ENCODE data around the gene NAALADL2. TPM values are rescaled to one million over a fixed set of nuclear protein-coding genes. Genes with fewer than 3 reads are reported as not detected.

NAALADL2 gene
- total and polyA plus RNA-seq, 2 of the 8 experiments (the other 6 are each of a cell fraction or from before 2014, with no cell fraction given), result 0.12 to 0.22 TPM

GRCh38 chr3:174844746-174845145, 14.4 kb upstream of the NAALADL2 start:
- POLR2A ChIA-PET (ENCODE audit: partially characterized antibody), result no interaction called here

More at GRCh38 chr3:174844746-174845145, 14.4 kb upstream of the NAALADL2 start:
- H3K23me2 ChIP-seq (ENCODE audit: low read depth, low read length), result no peaks in the 10 kb centered on the region
- no peaks in the 10 kb centered on the region for H3K36me3 ChIP-seq (ENCODE audit: control insufficient read depth in 2 of 4, insufficient read depth in 4 of 4, low read length in 3 of 4)
- WGBS, 2 experiments (ENCODE audit: extremely low coverage in 1 of 2, insufficient coverage in 1 of 2, insufficient read length in 1 of 2, insufficient replicate concordance in 2 of 2, low coverage in 1 of 2, low lambda C conversion rate in 2 of 2, missing lambda C conversion rate in 1 of 2), result 54% methylated on average over 1 of the region's 1 CpG; no CpG with 5 or more reads in 1 of the 2 experiments
- no peak for TF ChIP-seq RBBP5 (IDR thresholded peaks at IDR 0.05; ENCODE audit: borderline replicate concordance, low read depth, low read length)
- no peak for TF ChIP-seq ATF3 (IDR thresholded peaks at IDR 0.05; ENCODE audit: insufficient read depth, low read depth, low read length)
- TF ChIP-seq POLR2AphosphoS5 (IDR thresholded peaks at IDR 0.05; ENCODE audit: low read depth, low read length), result no peak
- TF ChIP-seq RAD21 (IDR thresholded peaks at IDR 0.05 in 1 of 2, conservative IDR thresholded peaks at IDR 0.05 in 1 of 2; ENCODE audit: low read depth in 2 of 2, low read length in 2 of 2), result peak; percentile 35 to 41
- no peak overlapping the region for H3K4me2 ChIP-seq (ENCODE audit: insufficient read depth in 1 of 2, low read depth in 2 of 2, low read length in 2 of 2)
- H3K56ac ChIP-seq (replicated peaks; ENCODE audit: insufficient read length, low read depth, low read length), result no peak overlapping the region
- CTCF ChIA-PET (ENCODE audit: partially characterized antibody), result no interaction called here
- FAIRE-seq (no peak), DNase-seq (ENCODE audit: low read depth in 1 of 2, low spot score in 2 of 2) (no peak)
- no peak overlapping the region for H3K4ac ChIP-seq (replicated peaks; ENCODE audit: insufficient read length, low read depth, low read length)
- no peak overlapping the region for H3K18ac ChIP-seq (ENCODE audit: extremely low read depth, low read length)
- no peaks in the 10 kb centered on the region for H3K9me3 ChIP-seq (ENCODE audit: insufficient read depth in 2 of 2, low read depth in 1 of 2, low read length in 1 of 2)
- H2BK12ac ChIP-seq (ENCODE audit: low read depth, low read length), result no peak overlapping the region
- no peaks in the 10 kb centered on the region for H3K79me1 ChIP-seq (ENCODE audit: low read depth, low read length)
- H2BK20ac ChIP-seq (ENCODE audit: low read length), result no peak overlapping the region
- H3K27me3 ChIP-seq (replicated peaks in 1 of 4; ENCODE audit: control insufficient read depth in 3 of 4, extremely low read depth in 1 of 4, insufficient read depth in 3 of 4, low read length in 3 of 4), result no peaks in the 10 kb centered on the region
- H3K9ac ChIP-seq (replicated peaks in 1 of 4; ENCODE audit: extremely low read depth in 1 of 4, low read depth in 3 of 4, low read length in 3 of 4), result no peak overlapping the region
- H2BK120ac ChIP-seq (replicated peaks; ENCODE audit: low read depth, low read length), result no peak overlapping the region
- no peak overlapping the region for H2AK5ac ChIP-seq (ENCODE audit: low read depth, low read length)
- H4K5ac ChIP-seq (ENCODE audit: insufficient read length, low read depth, low read length), result no peak overlapping the region
- H3K27ac ChIP-seq (ENCODE audit: low read depth, low read length), result no peak overlapping the region
- H2BK15ac ChIP-seq (ENCODE audit: low read length), result no peak overlapping the region
- H2AFZ ChIP-seq (ENCODE audit: low read length), result no peak overlapping the region
- no peak overlapping the region for H4K91ac ChIP-seq (replicated peaks; ENCODE audit: insufficient read length, low read length)
- H4K20me1 ChIP-seq (replicated peaks in 1 of 2; ENCODE audit: control insufficient read depth in 1 of 2, insufficient read depth in 2 of 2, low read length in 2 of 2), result no peaks in the 10 kb centered on the region
- no peak overlapping the region for H2BK5ac ChIP-seq (ENCODE audit: low read depth, low read length)
- H4K8ac ChIP-seq (ENCODE audit: extremely low read depth, insufficient read depth, low read length), result no peak overlapping the region
- no peaks in the 10 kb centered on the region for H3K79me2 ChIP-seq (ENCODE audit: control insufficient read depth in 1 of 2, insufficient read depth in 2 of 2, low read length in 2 of 2)
- H3K14ac ChIP-seq (ENCODE audit: insufficient read length), result no peak overlapping the region
- H3K4me1 ChIP-seq (replicated peaks in 1 of 4; ENCODE audit: control insufficient read depth in 3 of 4, insufficient read depth in 4 of 4, low read length in 3 of 4), result peaks cover 0 to 5% (median 0%) of the 10 kb centered on the region in 4 experiments; a peak in 1 of 7 replicates
- no peak overlapping the region for H3K23ac ChIP-seq (ENCODE audit: insufficient read length)
- H3K4me3 ChIP-seq (ENCODE audit: extremely low read depth in 1 of 4, insufficient read depth in 2 of 4, low read depth in 3 of 4, low read length in 4 of 4), result no peak overlapping the region
